Measurements from ENCODE around the gene SORCS2. TPM values are rescaled to one million over a fixed set of nuclear protein-coding genes. Genes with fewer than 3 reads are reported as not detected.

Gene SORCS2
- total and polyA plus RNA-seq, 12 donors, result 0.25 to 5.4 (median 2.2) TPM

DNA sequence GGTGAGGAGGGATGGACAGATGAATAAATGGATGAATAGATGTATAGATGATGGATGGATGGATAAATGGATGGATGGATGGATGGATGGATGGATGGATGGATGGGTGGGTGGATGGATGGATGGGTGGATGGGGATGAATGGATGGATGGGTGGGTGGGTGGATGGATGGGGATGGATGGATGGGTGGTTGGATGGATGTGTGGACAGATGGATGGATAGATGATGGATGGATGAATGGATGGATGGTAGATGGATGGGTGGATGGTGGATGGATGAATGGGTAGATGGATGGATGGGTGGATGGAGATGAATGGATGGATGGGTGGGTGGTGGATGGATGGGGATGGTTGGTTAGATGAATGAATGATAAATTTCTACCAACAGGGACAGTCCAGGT is 449.4 kb downstream of the SORCS2 start:
- TF ChIP-seq CTCF (IDR thresholded peaks at IDR 0.05), result no peak
- ATAC-seq, result no peak
- DNase-seq, result no peak
- Histone ChIP-seq H3K27me3 (peaks cover 0 to 8% (median 4%) of the 10 kb centered on the region in 7 donors), H3K27ac (no peak overlapping the region), H3K36me3 (no peaks in the 10 kb centered on the region), H3K4me1 (peaks cover 0 to 18% (median 0%) of the 10 kb centered on the region in 9 donors), H3K4me3 (no peak overlapping the region), H3K9me3 (peaks cover 0 to 9% (median 0%) of the 10 kb centered on the region in 11 donors)
- intact Hi-C loops (cut with DNase I), result no loop called here

- intact Hi-C loops (cut with DNase I), result no loop called here
- no peak for ATAC-seq
- no peak for DNase-seq
- Histone ChIP-seq H3K36me3 (no peaks in the 10 kb centered on the region), H3K27ac (no peak overlapping the region), H3K9me3 (peaks cover 0 to 9% (median 0%) of the 10 kb centered on the region in 11 donors), H3K27me3 (peaks cover 0 to 4% (median 0%) of the 10 kb centered on the region in 7 donors), H3K4me3 (no peak overlapping the region), H3K4me1 (peaks cover 0 to 30% (median 0%) of the 10 kb centered on the region in 9 donors)
- no peak for TF ChIP-seq CTCF (IDR thresholded peaks at IDR 0.05)
- WGBS, 2 donors, result 45 to 58% methylated on average over 9 of the region's 9 CpGs
Measured at GRCh38 chr4:7642741-7643458, 450.6 kb downstream of the SORCS2 start.

GRCh38 chr4:7645158-7645557 is 452.8 kb downstream of the SORCS2 start:
- TF ChIP-seq CTCF (IDR thresholded peaks at IDR 0.05), result no peak
- H3K4me3 ChIP-seq, result no peak overlapping the region
- 95 to 100% methylated on average over 1 of the region's 1 CpG for WGBS, 2 donors
- H3K4me1 ChIP-seq, result peaks cover 0 to 39% (median 0%) of the 10 kb centered on the region in 9 donors
- H3K36me3 ChIP-seq, result no peaks in the 10 kb centered on the region
- intact Hi-C loops (cut with DNase I), result no loop called here
- no peak overlapping the region for H3K27ac ChIP-seq
- peaks cover 0 to 9% (median 0%) of the 10 kb centered on the region in 11 donors for H3K9me3 ChIP-seq
- ATAC-seq, result no peak
- no peak for DNase-seq
- peaks cover 0 to 4% (median 0%) of the 10 kb centered on the region in 7 donors for H3K27me3 ChIP-seq

- no peak overlapping the region for H3K4me3 ChIP-seq
- DNase-seq (no peak), ATAC-seq (no peak)
- 93 to 94% methylated on average over 23 of the region's 23 CpGs for WGBS, 2 donors
- peaks cover 0 to 4% (median 0%) of the 10 kb centered on the region in 7 donors for H3K27me3 ChIP-seq
- intact Hi-C loops (cut with DNase I), result no loop called here
- peaks cover 0 to 9% (median 0%) of the 10 kb centered on the region in 11 donors for H3K9me3 ChIP-seq
- H3K36me3 ChIP-seq, result no peaks in the 10 kb centered on the region
- H3K4me1 ChIP-seq, result peaks cover 0 to 45% (median 0%) of the 10 kb centered on the region in 9 donors
- no peak for TF ChIP-seq CTCF (IDR thresholded peaks at IDR 0.05)
- peak overlapping the region in 1 of 10 donors; percentile 40 for H3K27ac ChIP-seq
Measured at GRCh38 chr4:7645956-7646355, 453.6 kb downstream of the SORCS2 start.
